HuH-7 (cell line): ENCODE measurements around the gene LARP7.
"Not testable (repeated sequence)": the region's sequence is repeated elsewhere in the genome, so short reads cannot be mapped to it uniquely, and the experiment has no call there.

ENCODE experiments used
- DNase-seq: peaks from one replicate; pipeline ENCODE4 v3.0.0; 2011; ENCODE audit warnings: low spot score

Gene LARP7

DNA sequence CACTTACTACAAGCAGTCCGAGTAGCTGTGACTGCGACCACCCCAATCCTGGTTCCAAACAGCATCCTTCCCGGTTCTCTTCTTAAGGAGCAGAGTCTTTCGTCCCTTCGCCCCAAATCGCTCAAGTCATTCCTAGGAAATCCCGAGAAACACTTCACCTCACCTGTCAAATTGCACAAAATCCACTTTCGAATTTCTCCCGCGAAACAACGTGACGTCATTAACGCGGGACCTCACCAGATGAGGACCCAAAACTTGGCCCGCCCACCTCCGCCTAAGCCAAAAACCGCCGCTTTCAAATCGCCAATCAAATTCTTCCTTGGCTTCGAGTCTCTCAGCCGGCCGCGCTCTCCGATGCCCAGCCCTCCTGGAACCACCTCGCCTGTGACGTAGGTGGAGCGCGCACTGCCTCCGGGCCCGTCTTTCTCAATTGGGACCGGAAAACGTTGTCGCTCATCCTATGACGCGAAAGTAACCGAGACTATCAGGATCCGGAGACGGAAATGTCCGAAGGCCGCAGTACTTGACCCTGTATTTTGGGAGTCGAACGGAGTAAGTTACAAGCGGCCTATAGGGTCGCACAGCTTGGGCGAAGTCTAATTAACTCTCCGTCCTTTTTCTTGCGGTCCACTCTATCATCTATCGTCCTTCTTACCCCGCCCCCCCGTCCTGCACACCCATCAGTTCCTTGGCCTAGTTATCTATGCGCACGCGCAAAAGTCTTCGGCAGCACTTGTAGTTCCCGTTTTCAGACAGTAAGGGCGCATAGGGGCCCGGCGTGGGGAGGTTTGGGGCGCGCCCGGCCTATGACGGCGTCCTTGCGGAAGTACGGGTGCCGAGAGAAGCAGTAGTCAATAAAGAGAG is at the start of gene LARP7, which contains the start of gene ZGRF1:
TSS of gene LARP7 (plus strand) at position 456 of the 864 bp plus-strand sequence. CDS start 7,527 bp downstream, outside the sequence.
TSS of gene ZGRF1 (minus strand) at position 222 of the 864 bp plus-strand sequence. CDS start 3,733 bp downstream, outside the sequence.
- DNase-seq: peak; percentile 62

GRCh38 chr4:112589206-112589605 is 47.7 kb upstream of the LARP7 start:
- DNase-seq: no peak

DNA sequence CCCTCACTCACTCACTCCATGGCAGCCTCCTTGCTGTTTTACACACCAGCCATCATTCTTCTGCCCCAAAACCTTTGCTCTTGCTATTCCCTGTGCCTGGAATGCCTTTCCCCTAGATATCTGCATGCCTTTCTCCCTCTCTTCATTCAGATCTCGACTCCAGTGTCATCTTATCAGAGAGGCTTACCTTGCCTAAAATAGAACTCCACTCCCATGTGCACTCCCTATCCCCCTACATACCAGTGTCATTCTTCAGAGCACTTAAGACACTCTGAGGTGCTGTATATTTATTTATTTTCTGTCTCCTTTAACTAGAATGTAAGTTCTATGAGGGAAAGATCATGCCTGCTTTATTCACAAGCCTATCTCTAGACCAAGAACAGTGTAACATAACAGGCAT is 45.4 kb upstream of the LARP7 start:
- no peak for DNase-seq

DNA sequence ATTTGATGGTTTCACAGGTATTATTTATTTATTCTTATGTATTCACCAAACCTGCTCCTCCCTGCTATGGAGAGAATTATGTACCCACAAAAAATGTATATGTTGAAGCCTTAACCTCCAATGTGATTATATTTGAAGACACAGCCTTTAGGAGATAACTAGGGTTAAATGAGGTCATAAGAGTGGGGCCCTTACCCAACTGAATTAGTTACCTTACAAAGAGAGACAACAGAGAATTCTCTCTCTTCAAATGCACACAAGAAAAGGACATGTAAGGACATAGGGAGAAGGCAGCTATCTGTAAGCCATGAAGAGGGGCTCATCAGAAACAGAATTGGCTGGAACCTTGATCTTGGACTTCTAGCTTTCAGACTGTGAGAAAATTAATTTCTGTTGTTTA is 44.2 kb upstream of the LARP7 start:
- DNase-seq: no peak

GRCh38 chr4:112593438-112594133 is 43.4 kb upstream of the LARP7 start:
- DNase-seq: no peak

GRCh38 chr4:112594993-112595392 is 42.0 kb upstream of the LARP7 start:
- no peak for DNase-seq

DNA sequence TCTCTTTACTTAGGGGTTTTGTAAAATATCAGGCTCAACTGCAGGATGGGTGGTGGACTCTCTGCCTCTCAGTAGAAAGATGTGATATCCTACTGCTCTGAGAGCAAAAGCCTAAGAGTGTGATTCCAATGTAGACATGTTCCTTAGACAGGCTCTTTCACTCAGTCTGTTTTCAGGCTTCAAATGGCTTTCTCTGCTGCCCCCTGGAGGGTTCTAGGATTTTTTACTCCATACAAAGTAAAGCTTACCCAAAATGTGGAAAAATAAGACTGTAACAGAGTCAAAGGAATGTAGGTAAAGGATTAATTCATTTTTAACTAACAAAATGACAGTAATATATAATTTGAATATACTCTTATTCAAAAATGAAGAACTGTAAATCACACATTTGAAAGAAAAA is 32.4 kb upstream of the LARP7 start:
- DNase-seq: peak; percentile 25

GRCh38 chr4:112612814-112613213 is 24.1 kb upstream of the LARP7 start:
- DNase-seq: not testable (repeated sequence)

DNA sequence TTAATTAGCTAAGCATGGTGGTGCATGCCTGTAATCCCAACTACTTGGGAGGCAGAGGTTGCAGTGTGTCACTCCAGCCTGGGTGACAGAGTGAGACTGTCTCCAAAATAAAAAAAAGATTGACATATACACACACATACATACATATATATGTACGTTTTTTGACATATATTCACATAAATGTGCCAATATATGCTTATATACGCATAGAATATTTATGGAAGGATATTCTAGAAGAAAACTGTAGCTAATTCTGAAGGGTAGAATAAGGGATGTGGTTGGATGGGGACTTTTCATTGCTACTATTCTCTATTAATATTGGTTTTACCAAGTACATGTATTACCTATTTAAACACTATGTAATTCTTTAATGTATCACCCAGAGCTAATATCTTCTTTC is 20.0 kb upstream of the LARP7 start:
- no peak for DNase-seq

DNA sequence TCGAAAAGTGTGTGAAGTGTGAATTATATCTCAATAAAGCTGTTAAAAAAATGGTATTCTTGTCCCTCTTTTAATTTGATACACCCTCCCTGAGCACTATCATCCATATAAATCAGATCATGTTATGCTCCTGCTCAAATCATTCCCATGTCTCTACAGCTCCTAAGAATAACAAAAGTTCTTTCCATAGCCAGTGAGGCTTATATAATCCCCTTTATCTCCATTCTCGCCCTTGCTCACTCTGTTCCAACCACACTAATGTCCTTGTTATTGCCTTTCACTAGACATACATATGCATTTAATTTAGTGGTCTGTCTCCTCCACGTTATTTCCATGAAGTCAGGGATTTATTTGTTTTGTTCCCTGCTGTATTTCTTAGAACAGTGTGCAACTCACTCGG is 10.7 kb upstream of the LARP7 start:
- no peak for DNase-seq

GRCh38 chr4:112633477-112634235 is 3.3 kb upstream of the LARP7 start:
- peak; percentile 12 for DNase-seq

GRCh38 chr4:112637552-112637866 is 566 bp downstream of the LARP7 start:
- DNase-seq: no peak

- DNase-seq: no peak
Observed at GRCh38 chr4:112642526-112642925, 5.6 kb downstream of the LARP7 start.

DNA sequence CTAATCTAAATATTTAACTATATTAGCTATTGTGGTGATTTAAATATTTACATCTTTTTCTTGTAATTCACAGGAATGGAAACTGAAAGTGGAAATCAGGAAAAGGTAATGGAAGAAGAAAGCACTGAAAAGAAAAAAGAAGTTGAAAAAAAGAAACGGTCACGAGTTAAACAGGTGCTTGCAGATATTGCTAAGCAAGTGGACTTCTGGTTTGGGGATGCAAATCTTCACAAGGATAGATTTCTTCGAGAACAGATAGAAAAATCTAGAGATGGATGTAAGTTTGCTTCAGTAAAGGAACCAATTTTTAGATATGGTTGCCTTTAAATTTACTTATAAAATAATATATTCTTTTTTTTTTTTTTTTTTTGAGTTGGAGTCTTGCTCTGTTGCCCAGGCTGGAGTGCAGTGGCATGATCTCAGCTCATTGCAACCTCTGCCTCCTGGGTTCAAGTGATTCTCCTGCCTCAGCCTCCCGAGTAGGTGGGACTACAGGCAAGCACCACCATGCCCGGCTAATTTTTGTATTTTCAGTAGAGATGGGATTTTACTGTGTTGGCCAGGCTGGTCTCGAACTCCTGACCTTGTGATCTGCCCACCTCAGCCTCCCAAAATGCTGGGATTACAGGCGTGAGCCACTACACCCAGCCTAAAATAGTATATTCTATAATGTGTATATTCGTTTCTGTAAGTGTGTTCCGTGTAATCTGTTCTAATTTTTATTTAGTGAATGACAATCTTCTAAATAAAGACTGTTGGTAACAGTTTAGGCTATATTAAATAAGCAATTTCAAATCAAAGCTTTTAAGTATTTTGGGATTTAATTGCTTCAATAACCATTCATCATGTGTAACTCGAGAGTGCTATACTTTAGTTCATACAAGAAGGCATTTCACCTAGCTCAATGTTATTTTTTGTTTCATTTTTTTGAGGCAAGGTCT is 7.9 kb downstream of the LARP7 start:
- DNase-seq: not testable (repeated sequence)

DNA sequence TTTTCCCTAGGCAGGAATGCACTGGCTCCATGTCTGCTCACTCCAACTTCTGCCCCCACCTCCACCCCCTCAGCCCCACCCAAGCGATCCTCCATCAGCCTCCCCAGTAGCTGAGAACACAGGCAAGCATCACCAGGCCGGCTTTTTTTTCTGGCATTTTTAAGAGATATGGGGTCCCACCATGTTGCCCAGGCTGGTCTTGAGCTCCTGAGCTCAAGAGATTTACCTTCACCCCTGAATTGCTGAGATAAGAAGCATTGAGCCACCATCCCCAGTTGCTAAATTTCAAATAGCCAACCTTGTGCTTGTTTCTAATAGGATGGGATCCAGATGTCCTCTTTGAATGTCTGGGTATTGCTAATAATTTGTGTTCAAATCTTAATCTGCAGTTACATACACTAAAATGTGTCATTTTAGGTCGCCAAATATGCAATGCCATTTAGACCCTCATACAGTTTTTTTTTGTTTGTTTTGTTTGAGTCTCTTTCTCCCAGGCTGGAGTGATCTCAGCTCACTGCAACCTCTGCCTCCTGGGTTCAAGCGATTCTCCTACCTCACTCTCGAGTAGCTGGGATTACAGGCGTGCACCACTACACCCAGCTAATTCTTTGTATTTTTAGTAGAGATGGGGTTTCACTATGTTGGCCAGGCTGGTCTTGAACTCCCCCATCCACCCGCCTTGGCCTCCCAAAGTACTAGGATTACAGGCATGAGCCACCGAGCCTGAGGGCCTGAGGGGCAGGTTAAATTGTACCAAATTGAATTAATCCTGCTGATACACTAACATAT is 8.8 kb downstream of the LARP7 start:
- no peak for DNase-seq

- no peak for DNase-seq
Observed at GRCh38 chr4:112646632-112647537, 9.9 kb downstream of the LARP7 start.

DNA sequence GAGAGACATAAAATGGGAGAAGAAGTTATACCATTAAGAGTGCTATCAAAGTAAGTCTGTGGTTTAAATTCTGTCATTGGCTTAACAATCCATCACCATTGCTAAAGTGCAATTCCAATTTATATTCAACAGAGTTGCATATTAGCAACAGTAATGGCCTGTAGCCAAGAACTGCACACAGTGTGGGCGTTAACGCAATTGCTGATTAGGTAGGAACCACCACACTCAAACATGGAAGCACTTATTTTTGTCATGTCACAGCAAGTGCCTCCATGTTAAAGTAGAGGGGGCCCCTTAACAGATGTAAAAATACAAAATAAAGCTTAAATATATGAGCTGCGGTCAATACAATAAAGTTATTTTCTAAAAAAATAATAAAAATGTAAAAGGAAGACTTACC is 10.8 kb downstream of the LARP7 start:
- DNase-seq: no peak

- DNase-seq: no peak
Observed at GRCh38 chr4:112648263-112649054, 11.5 kb downstream of the LARP7 start.

DNA sequence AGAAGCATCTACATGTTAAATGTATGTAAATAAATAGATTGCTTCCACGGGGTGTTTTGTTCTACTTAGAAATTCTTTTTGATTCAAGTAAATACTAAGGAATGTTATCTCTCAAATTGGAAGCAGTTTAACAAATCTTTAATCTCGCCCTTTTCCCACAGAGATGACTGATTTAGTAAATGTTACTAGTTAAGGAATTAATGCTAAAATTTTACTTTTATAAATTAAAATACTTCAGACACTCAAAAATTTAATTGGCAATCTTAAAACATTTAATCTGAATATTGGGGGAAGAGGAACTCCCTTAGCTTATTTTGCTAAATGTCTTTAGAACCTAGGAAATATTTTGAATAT is 12.1 kb downstream of the LARP7 start:
- no peak for DNase-seq
